Ectodermal cell (in vitro differentiated cells): ENCODE results near the gene PON1.

Source experiments
- H3K27ac ChIP-seq: 2 replicates; pipeline ENCODE4 v1.7.0; 2013; ENCODE audit warnings: mild to moderate bottlenecking, low read depth, low read length; ENCODE audit not compliant: insufficient read depth, poor library complexity, severe bottlenecking
- H3K27me3 ChIP-seq: 2 replicates; pipeline ENCODE4 v1.7.0; 2013; ENCODE audit warnings: mild to moderate bottlenecking, low read length; ENCODE audit not compliant: insufficient read depth, control insufficient read depth, poor library complexity, severe bottlenecking
- H3K36me3 ChIP-seq: one replicate; pipeline ENCODE4 v1.7.0; 2013; ENCODE audit warnings: low read length; ENCODE audit not compliant: control insufficient read depth, insufficient read depth
- H3K4me1 ChIP-seq: one replicate; pipeline ENCODE4 v1.7.0; 2013; ENCODE audit warnings: low read length; ENCODE audit not compliant: control insufficient read depth, insufficient read depth
- H3K4me3 ChIP-seq: 2 replicates; pipeline ENCODE4 v1.7.0; 2013; ENCODE audit warnings: low read depth, low read length, control low read depth; ENCODE audit not compliant: insufficient read depth
- H3K9me3 ChIP-seq: 2 replicates; pipeline ENCODE4 v1.7.0; 2013; ENCODE audit warnings: mild to moderate bottlenecking, low read length, moderate library complexity; ENCODE audit not compliant: control insufficient read depth
- WGBS, 2 experiments: methylation state at CpG; one replicate each; pipeline ENCODE4 v1.1.7; 2013; ENCODE audit warnings: missing lambda C conversion rate in 2 of 2; 5-methylcytosine and 5-hydroxymethylcytosine counted together

PON1 gene

DNA sequence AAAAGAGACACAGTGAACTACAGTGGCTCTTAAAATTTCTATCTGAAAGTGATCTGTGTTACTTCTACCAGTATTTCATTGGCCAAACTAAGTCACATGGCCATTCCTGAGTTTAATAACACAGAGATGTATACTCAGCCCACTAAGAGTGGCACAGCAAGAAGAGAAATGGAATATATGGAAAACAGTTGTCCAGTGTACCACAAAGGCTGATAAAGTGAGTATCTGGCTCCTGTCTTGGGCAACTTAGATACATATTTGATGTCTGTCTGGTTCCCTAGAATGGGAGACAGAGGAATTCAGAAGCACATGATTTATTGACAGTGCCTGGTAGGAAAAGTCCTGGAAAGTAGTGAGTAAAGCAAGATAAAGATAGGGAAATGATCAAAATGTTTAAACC lies 10.1 kb upstream of the PON1 start:
- H3K27me3 ChIP-seq, result no peaks in the 10 kb centered on the region
- no peak overlapping the region for H3K4me3 ChIP-seq
- H3K27ac ChIP-seq, result no peak overlapping the region
- no peaks in the 10 kb centered on the region for H3K9me3 ChIP-seq
- H3K36me3 ChIP-seq, result no peaks in the 10 kb centered on the region
- H3K4me1 ChIP-seq, result no peaks in the 10 kb centered on the region

DNA sequence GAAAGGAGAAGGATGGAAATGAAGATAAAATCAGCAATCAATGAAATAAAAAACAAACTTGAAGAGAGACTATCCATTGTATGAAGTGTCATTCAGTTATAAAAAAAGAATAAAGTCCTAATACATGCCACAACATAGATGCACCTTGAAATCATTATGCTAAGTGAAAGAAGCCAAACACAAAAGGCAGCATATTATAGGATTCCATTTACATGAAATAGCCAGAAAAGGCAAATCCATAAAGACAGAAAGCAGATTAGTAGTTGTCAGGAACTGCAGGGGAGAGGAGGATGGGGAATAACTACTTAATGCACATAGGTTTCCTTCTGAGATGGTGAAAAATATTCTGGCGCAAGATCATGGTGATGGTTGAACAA lies 6.6 kb upstream of the PON1 start:
- 100% methylated on average over 1 of the region's 1 CpG for WGBS, 2 experiments
- H3K9me3 ChIP-seq, result no peaks in the 10 kb centered on the region
- no peak overlapping the region for H3K4me3 ChIP-seq
- no peak overlapping the region for H3K27ac ChIP-seq
- H3K27me3 ChIP-seq, result no peaks in the 10 kb centered on the region
- no peaks in the 10 kb centered on the region for H3K4me1 ChIP-seq
- no peaks in the 10 kb centered on the region for H3K36me3 ChIP-seq

DNA sequence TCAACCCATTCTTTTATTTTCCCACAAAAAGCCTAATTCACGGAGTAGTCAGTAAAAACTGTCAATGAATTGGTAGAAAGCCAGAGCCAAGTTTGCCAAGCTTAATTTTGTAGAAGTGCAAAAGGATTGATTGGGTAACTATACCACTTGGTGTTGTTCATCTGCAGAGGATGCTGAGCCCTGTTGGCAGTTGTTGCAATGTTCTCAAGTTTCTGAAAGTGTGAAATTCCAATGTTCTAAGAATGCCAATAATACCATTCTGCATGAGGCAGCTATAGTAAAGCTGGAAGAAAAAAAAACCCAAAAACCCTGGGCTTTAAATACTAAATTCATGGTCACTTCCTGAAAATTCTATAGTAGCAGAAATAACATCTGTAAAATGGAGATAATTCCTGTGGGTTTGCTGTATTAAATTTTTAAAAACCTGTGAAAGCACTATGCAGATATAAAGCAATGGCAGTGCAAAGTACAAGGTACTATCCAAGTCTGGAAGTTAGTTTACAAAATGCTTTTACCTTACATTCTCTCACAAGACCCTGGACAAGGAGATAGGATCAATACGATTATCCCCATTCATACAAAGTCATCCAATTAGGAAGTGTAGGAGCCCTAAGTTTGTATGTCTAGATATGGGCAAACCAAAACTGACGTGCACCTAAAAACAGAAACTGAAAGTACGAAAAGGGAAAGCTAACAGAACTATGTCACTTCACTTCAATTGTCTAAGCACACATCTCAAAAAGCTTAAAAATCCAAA lies 6.0 kb upstream of the PON1 start:
- Histone ChIP-seq H3K36me3 (no peaks in the 10 kb centered on the region), H3K27me3 (no peaks in the 10 kb centered on the region), H3K9me3 (no peaks in the 10 kb centered on the region), H3K4me1 (no peaks in the 10 kb centered on the region), H3K27ac (no peak overlapping the region), H3K4me3 (no peak overlapping the region)
- 88 to 90% methylated on average over 2 to 4 of the region's 4 CpGs for WGBS, 2 experiments

DNA sequence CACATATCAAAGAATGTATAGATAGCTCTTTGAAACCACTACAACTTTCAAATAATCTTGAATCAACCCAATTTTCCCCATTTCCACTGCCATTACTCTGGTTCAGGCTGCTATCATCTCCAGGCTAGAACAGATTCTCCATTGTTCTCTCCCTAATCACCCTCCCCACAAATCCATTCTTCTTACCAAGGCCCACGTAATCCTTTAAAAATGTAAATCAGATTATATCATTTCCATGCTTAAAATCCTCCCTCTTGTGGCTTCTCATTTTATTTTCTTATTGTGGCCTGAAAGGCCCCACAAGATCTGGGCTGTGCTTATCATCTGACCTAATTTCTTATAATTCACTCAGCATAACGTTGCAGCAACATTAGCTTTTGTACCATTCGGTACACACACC lies 3.0 kb upstream of the PON1 start:
- WGBS, 2 experiments, result 89 to 92% methylated on average over 3 of the region's 3 CpGs
- Histone ChIP-seq H3K9me3 (no peaks in the 10 kb centered on the region), H3K27ac (no peak overlapping the region), H3K4me1 (no peaks in the 10 kb centered on the region), H3K27me3 (no peaks in the 10 kb centered on the region), H3K36me3 (no peaks in the 10 kb centered on the region), H3K4me3 (no peak overlapping the region)

DNA sequence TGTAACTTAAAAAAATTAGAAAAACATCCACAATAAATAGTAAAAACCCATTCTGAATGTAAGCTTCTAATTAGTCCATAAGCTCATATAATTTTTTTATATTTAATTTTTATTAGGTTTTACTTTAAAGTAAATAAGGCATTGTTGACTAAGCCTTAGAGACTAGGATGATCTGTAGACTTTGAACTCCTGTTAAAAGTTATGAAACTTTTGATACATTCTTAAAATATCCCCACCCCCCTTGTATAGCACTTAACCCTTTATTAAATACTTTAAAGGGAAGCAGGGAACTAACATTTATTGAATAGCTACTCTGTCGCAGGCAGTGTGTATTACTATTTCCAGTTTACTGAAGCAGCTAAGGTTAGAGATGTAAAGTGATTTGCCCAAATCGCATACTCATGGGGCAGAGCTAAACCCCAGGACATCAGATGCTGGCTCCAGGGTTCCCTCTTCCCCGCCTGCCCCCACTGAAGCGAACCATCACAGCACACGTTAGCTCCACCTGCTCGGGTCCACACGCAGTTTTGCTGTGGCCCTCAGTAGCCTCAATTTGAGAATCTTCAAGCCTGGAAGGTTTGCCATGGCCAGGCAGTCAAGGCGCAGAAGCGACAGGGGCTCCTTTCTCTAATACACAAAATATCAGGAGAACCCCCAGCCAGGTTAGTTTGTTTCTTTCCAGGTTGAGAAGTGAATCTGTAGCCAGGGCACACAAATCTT lies 762 bp downstream of the PON1 start:
- WGBS, 2 experiments, result 92 to 96% methylated on average over 9 of the region's 9 CpGs
- Histone ChIP-seq H3K36me3 (no peaks in the 10 kb centered on the region), H3K27ac (no peak overlapping the region), H3K4me1 (no peaks in the 10 kb centered on the region), H3K27me3 (no peaks in the 10 kb centered on the region), H3K9me3 (no peaks in the 10 kb centered on the region), H3K4me3 (no peak overlapping the region)

DNA sequence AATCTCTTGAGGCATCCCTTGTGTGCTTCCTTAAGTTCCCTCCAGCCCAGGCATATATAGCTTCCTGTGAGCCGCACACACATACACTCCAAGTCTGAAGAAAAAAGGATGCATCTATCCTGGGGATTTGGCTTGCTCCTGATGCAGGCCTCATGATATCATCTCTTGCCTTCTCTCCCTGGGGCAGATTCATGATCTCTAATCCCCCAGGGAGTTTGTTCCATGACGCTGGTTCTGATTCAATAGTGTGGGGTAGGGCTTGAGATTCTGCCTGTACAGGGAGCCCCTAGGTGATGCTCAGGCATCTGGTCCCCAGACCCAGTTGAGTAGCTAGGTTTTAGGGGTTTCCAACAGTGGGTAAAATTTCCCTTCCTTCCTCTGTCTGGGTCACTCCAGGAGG lies 1.5 kb downstream of the PON1 start:
- no peak overlapping the region for H3K27ac ChIP-seq
- 95 to 96% methylated on average over 2 of the region's 2 CpGs for WGBS, 2 experiments
- no peaks in the 10 kb centered on the region for H3K4me1 ChIP-seq
- H3K36me3 ChIP-seq, result no peaks in the 10 kb centered on the region
- no peaks in the 10 kb centered on the region for H3K27me3 ChIP-seq
- H3K4me3 ChIP-seq, result no peak overlapping the region
- H3K9me3 ChIP-seq, result no peaks in the 10 kb centered on the region

DNA sequence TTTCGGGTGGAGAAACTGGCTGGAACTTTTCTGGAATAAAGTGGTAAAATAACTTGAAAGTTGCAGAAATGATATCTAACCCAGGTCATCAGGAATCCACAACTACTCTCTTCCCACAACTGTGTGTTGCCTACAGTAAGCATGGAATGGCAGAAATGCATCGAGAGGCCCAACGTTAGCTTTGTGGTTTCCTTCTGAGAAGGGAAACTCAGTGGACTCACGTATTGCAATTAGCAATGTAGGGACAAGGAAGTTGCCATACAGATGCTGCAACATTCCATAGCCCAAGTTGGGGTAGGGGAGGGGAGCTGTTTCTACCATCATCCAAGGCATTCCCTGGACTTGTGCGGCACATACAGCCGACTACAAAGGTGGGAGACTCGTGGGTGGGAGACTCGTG lies 1.9 kb downstream of the PON1 start:
- Histone ChIP-seq H3K36me3 (no peaks in the 10 kb centered on the region), H3K4me1 (no peaks in the 10 kb centered on the region), H3K4me3 (no peak overlapping the region), H3K27ac (no peak overlapping the region), H3K9me3 (no peaks in the 10 kb centered on the region), H3K27me3 (no peaks in the 10 kb centered on the region)
- WGBS, 2 experiments, result 94 to 97% methylated on average over 7 of the region's 8 CpGs

DNA sequence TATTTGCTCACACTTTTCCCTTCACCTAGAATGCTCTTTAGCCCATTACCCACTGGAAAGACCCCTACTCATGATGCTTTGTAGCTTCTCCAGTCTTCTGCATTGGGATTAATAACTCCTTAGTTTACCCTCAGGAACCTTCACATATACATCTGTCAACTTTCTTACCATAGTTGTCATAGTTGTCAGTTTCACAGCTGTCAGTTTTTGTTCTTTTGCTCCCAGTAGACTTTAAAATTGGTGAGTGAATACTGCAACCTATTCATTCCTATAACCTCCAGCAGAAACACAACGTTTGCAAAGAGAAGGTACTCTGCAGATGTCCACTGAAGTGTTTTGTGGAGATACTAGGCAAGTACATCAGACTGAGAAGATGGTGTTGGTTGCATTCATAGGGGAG lies 2.6 kb downstream of the PON1 start:
- Histone ChIP-seq H3K4me3 (no peak overlapping the region), H3K27me3 (no peaks in the 10 kb centered on the region), H3K36me3 (no peaks in the 10 kb centered on the region), H3K27ac (no peak overlapping the region), H3K9me3 (no peaks in the 10 kb centered on the region), H3K4me1 (no peaks in the 10 kb centered on the region)
- WGBS, 2 experiments, result 89 to 100% methylated on average over 1 of the region's 1 CpG

DNA sequence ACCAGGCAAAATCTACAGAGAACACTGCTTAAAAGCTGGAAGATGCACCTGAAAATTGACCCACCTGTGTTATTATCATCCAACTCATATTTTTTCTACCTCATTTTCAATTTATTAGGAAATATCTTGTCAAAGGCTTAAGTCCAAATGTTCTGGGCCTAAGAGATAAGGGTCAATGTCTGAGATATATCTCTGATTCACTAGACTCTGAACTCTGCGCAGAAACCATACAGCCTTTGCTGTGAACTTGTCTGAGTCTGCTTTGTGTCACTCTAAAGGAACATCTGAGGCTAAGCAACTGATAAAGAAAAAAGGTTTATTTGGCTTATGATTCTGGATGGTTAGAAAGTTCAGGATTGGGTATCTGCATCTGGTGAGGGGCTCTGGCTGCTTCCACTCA lies 3.7 kb downstream of the PON1 start:
- no peak overlapping the region for H3K4me3 ChIP-seq
- 94 to 98% methylated on average over 1 of the region's 1 CpG for WGBS, 2 experiments

DNA sequence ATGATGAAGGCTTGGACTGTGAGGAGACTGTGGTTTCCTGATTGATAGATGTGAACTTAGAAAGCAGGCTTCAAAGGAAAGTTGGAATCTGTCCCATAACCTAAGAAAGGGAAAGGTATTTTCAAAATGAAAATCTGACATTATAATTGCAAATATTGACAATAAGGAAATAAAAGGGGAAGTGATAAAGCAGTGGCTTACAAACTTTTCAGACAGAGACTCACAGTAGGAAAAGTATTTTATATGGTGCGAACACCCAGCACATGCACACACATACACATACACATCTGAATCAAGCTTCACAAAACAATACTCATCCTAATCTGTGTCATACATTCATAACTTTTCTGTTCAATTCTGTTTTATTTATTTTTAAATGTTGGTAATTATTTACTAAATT lies 4.8 kb downstream of the PON1 start:
- Histone ChIP-seq H3K9me3 (no peaks in the 10 kb centered on the region), H3K27ac (no peak overlapping the region)
- WGBS, 2 experiments, result 83% methylated on average over 1 of the region's 1 CpG; no CpG with 5 or more reads in 1 of the 2 experiments

More for the DNA sequence above, 3.7 kb downstream of the PON1 start:
- Histone ChIP-seq H3K27me3 (no peaks in the 10 kb centered on the region), H3K9me3 (no peaks in the 10 kb centered on the region), H3K27ac (no peak overlapping the region), H3K36me3 (no peaks in the 10 kb centered on the region), H3K4me1 (no peaks in the 10 kb centered on the region)

More for the DNA sequence above, 4.8 kb downstream of the PON1 start:
- Histone ChIP-seq H3K36me3 (no peaks in the 10 kb centered on the region), H3K27me3 (no peaks in the 10 kb centered on the region), H3K4me1 (no peaks in the 10 kb centered on the region), H3K4me3 (no peak overlapping the region)
